ENCODE measurements around the gene SLC49A3.
"Not testable (repeated sequence)": the region's sequence is repeated elsewhere in the genome, so short reads cannot be mapped to it uniquely, and the experiment has no call there.

SLC49A3 gene

GRCh38 chr4:653080-653821 is 35.7 kb downstream of the SLC49A3 start:
- no peak for DNase-seq (ENCODE audit: low read depth)

DNA sequence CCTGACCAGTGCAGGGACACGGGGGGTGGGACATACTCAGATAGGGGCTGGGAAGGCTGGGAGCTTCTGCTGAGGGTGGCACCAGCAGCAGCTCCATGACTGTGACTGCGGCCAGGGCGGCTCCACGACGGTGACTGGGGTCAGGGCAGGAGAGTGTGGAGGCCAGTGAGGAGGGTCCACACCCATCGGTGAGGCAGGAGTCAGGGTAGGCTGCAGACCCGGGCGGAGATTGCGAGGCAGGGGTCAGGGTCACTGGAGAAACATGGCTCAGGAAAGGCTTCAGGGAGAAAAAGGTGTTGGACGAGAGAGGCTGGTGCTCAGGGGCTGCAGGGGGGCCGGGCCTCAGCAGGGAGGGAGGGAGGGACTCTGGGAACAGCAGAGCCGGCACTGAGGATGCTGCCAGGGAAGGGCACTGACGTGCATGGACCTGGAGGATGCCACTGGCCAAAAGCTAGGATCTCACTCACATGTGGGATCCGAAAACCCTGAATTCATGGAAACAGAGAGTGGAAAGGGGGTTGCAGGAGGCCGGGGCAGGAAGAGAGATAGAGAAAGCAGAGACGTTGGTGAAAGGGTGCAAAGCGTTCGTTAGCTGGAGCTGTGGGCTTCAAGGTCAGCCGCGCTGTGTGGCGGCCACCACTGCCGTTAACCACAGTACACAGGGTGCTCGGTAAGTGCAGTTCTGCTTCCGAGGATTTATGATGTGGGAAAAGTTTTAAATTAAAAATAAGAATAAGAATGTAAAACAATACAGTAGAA is 36.9 kb downstream of the SLC49A3 start:
- no peak for DNase-seq (ENCODE audit: low read depth)

- DNase-seq (ENCODE audit: low read depth): no peak
Measured at GRCh38 chr4:650951-651883, 37.7 kb downstream of the SLC49A3 start.

GRCh38 chr4:650461-650860 is 38.5 kb downstream of the SLC49A3 start:
- DNase-seq (ENCODE audit: low read depth): no peak

DNA sequence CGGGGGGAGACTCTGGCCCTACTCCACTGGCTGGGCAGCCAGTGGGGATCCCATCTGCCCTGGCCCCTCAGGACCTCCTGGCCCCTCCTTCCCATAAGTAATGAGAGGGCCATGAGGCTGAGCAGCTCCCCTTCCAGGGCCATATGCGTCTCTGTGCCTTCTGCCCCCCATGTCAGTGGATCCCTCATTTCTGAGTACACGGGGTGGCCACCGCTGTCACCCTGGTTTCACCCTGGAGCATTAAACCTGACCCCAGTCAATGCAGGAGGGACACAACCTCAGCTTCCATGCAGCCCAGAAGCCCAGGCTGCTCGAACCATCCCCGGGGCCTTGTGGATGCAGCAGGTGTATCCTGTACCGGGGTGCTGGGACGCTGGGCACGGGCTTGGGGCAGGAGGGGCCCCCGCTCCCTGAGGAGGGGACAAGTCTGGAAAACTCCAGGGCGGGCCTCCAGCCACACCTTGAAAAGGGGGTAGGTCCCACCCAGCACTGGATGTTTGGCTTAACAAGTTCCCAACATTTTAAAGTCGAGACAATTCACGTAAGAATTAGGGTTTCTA is 39.1 kb downstream of the SLC49A3 start:
- DNase-seq (ENCODE audit: low read depth): no peak

DNA sequence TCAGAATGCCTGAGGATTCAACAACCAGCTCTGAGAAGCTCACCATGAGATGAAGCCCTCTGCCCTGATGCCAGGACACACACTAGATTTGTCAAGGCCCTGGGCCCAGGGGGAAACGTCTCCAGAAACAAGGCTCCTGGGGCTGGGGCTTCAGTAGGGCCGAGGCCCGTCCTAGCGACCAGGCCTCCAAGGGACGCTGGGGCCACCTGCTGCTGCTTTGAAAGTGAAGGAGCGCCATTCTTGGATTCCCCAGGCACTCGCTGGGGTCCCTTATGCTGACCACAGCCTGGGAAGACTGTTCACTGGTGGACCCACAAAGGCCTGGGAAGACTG is 39.7 kb downstream of the SLC49A3 start:
- DNase-seq (ENCODE audit: low read depth): no peak

DNA sequence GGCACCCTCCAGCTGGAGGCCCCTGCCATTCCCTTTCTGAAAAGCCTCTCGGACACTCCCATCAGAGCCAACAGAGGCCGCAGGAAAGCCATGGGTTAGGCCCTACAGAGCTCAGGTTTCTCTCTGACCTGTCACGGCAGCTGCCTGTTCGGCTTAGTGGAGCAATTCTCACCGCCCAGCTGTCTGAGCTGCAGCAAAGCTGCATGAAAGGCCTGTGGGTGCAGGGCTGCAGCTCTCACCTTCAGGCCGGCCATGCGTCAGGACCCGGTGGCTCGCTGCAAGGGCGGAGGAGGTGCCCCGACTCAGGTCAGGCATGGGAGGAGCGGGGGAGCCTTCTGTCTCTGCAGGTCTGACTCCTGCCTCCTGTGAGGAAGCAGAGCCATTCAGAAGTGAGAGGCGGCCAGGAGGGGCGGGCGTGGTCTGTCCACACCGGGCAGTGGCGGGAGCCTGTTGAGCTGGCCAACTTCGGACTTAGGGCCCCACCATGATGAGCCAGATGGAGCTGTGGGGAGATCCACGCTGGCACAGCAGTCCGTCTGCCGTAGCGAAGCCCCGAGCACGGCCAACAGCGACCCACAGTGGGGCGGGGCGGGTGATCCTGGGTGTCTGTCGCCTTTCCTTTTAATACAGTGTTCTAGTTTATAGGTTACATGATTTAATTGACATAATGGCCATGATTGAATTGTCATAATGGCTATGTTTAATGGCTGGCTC is 40.2 kb downstream of the SLC49A3 start:
- no peak for DNase-seq (ENCODE audit: low read depth)

- no peak for DNase-seq (ENCODE audit: low read depth)
Measured at GRCh38 chr4:647481-647880, 41.5 kb downstream of the SLC49A3 start.

- no peak for DNase-seq (ENCODE audit: low read depth)
Measured at GRCh38 chr4:646460-646859, 42.5 kb downstream of the SLC49A3 start.

- not testable (repeated sequence) for DNase-seq (ENCODE audit: low read depth)
Measured at GRCh38 chr4:642366-642765, 46.6 kb downstream of the SLC49A3 start.

DNA sequence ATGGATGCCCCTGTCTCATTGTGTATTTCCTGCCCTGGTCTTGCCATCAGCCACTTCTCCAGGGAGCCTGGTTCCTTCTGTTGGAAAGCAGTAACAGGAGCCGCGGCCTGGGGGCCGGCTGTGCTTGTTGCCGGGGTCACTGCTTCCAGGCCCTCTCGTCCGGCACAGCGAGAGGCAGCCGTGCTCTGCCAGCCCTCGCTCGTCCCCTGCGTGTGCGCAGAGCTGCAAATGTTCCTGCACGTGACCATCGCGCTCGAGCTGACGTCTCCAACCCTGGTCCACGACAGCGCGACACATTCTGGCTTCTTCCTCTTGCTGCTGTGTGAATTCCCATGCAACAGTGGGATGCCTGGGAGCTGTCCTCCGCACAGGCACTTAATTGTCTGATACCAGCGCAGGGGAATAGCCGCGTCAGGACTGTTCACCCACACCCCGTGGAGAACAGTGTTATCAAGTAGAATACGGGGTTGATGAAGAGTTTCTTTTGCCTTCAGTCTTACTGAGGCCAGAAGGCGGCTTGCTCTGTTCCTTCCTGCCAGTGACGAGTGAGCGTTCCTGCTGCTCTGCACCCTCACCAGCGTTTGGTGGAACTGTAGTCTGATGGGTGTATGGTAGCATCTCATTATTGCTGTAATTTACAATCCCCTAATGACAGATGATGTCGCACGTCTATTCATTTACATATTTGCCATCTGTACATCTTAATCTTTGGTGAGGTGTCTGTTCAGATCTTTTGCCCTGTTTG is 51.2 kb downstream of the SLC49A3 start:
- DNase-seq (ENCODE audit: low read depth): no peak

DNA sequence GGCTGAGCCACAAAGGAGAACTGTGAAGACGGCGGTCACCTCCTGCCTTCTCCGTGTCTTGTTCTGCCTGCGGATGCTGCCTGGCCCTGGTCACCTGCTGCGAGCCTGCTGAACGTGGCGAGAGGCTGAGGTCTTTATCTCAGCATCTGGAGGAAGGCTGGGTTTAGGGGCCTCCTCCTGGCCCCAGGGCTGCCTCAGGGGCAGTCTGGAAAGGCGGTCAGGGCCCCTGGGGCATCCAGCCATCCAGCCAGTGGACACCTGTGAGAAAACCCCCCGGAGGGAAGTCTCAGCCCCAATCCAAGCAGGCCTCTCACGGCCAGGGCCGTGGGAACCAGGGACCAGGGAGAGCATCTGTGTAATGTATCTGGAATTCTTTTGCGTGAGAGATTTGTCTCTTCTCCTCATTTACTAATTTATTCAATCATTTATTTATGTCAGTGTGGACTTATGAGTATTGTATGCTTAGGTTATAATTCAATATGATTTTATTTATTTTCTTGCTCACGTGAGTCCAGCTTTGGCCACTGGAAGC is 52.3 kb downstream of the SLC49A3 start:
- no peak for DNase-seq (ENCODE audit: low read depth)

GRCh38 chr4:635851-636627 is 52.9 kb downstream of the SLC49A3 start:
- DNase-seq (ENCODE audit: low read depth): no peak

GRCh38 chr4:635066-635835 is 53.7 kb downstream of the SLC49A3 start:
- DNase-seq (ENCODE audit: low read depth): not testable (repeated sequence)

- DNase-seq (ENCODE audit: low read depth): no peak
Measured at GRCh38 chr4:634599-634985, 54.4 kb downstream of the SLC49A3 start.

GRCh38 chr4:633976-634598 is 54.9 kb downstream of the SLC49A3 start:
- DNase-seq (ENCODE audit: low read depth): no peak

GRCh38 chr4:633406-633805 is 55.5 kb downstream of the SLC49A3 start:
- no peak for DNase-seq (ENCODE audit: low read depth)

DNA sequence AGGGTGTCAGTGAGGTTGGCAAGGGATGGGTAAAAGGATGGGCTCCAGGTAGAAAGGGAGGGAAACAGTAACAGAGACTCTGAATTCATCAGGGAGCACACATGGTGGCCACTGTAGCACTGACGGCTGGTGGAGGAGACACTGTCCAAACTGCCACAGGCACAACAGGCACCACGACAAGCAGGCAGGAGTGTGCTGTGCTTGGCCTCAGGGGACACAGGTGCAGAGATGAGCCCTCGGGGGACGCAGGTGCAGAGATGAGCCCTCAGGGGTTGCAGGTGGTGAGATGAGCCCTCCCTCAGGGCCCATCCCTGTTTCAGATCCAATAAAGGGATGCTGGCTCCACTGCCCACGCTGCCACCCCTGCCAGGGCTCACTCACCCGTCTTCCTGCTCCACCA is 56.0 kb downstream of the SLC49A3 start:
- no peak for DNase-seq (ENCODE audit: low read depth)

Data from stimulated activated CD4-positive, alpha-beta T cell treated with anti-CD3 and anti-CD28 coated beads, Interleukin-2, amount 100 ng/mL, for 4 hours (primary cell).